OCI-LY3 (cell line): Measurements from ENCODE around the gene ATXN1L.
"Not testable (repeated sequence)": the region's sequence is repeated elsewhere in the genome, so short reads cannot be mapped to it uniquely, and the experiment has no call there.

ENCODE experiments used
- EZH2phosphoT487 ChIP-seq: fragments of 200-600 bp; shearing (Covaris generic); IDR thresholded peaks from 2 replicates; pipeline ENCODE4 v1.6.1; 2018; ENCODE audit warnings: antibody characterized with exemption, mixed run types, low read depth
- TF ChIP-seq, protein P1 (sequence below): fragments of 200-600, 300-600 bp; sonication (generic); IDR thresholded peaks from 2 replicates; pipeline ENCODE4 v1.5.1; 2014; ENCODE audit warnings: antibody characterized with exemption, low read length, low read depth

DNA sequence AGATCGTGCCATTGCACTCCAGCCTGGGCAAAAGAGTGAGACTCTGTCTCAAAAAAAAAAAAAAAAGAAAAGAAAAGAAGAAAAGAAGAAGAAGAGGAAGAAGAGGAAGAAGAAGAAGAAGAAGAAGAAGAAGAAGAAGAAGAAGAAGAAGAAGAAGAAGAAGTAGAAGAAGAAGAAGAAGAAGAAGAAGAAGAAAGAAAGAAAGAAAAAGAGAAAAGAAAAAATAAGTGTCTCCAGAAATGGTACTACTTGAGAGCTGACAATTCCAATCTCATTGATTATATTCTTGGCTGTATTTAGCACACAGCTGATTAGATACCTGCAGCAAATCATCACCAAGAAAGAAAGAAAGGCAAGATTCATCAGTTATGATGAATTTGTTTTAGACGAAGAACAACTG is 13.7 kb upstream of the ATXN1L start:
- TF ChIP-seq, protein P1, sequence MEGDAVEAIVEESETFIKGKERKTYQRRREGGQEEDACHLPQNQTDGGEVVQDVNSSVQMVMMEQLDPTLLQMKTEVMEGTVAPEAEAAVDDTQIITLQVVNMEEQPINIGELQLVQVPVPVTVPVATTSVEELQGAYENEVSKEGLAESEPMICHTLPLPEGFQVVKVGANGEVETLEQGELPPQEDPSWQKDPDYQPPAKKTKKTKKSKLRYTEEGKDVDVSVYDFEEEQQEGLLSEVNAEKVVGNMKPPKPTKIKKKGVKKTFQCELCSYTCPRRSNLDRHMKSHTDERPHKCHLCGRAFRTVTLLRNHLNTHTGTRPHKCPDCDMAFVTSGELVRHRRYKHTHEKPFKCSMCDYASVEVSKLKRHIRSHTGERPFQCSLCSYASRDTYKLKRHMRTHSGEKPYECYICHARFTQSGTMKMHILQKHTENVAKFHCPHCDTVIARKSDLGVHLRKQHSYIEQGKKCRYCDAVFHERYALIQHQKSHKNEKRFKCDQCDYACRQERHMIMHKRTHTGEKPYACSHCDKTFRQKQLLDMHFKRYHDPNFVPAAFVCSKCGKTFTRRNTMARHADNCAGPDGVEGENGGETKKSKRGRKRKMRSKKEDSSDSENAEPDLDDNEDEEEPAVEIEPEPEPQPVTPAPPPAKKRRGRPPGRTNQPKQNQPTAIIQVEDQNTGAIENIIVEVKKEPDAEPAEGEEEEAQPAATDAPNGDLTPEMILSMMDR: not testable (repeated sequence)
- TF ChIP-seq EZH2phosphoT487: not testable (repeated sequence)
